GM18517 (cell line): Measurements from ENCODE around the gene CLDND1.

Experiments used
- ATAC-seq: cut with Tn5 transposase; IDR thresholded peaks from one replicate; pipeline ENCODE4 v1.9.1; 2021; ENCODE audit warnings: mild to moderate bottlenecking, moderate library complexity; ENCODE audit not compliant: unreplicated experiment

Gene CLDND1

GRCh38 chr3:98552232-98553020 is 29.7 kb upstream of the CLDND1 start:
- no peak for ATAC-seq

- ATAC-seq, result no peak
Measured at GRCh38 chr3:98551754-98552153, 29.1 kb upstream of the CLDND1 start.

GRCh38 chr3:98551236-98551635 is 28.5 kb upstream of the CLDND1 start:
- no peak for ATAC-seq

GRCh38 chr3:98550833-98551232 is 28.1 kb upstream of the CLDND1 start:
- ATAC-seq, result no peak

- ATAC-seq, result no peak
Measured at GRCh38 chr3:98548544-98548943, 25.8 kb upstream of the CLDND1 start.

GRCh38 chr3:98545940-98546339 is 23.2 kb upstream of the CLDND1 start:
- ATAC-seq, result peak; percentile 59

GRCh38 chr3:98542623-98543022 is 19.9 kb upstream of the CLDND1 start:
- no peak for ATAC-seq

GRCh38 chr3:98541695-98542094 is 19.0 kb upstream of the CLDND1 start:
- ATAC-seq, result no peak

GRCh38 chr3:98540346-98540745 is 17.6 kb upstream of the CLDND1 start:
- peak; percentile 47 for ATAC-seq

GRCh38 chr3:98536456-98537017 is 13.8 kb upstream of the CLDND1 start:
- peak; percentile 80 for ATAC-seq

GRCh38 chr3:98534734-98535133 is 12.0 kb upstream of the CLDND1 start:
- ATAC-seq, result no peak

GRCh38 chr3:98534168-98534567 is 11.5 kb upstream of the CLDND1 start:
- ATAC-seq, result no peak

GRCh38 chr3:98532709-98533571 is 10.2 kb upstream of the CLDND1 start:
- ATAC-seq, result no peak

GRCh38 chr3:98532275-98532637 is 9.6 kb upstream of the CLDND1 start:
- no peak for ATAC-seq

GRCh38 chr3:98531622-98532274 is 9.0 kb upstream of the CLDND1 start, which contains the start of gene GPR15:
Gene GPR15 (plus strand): TSS chr3:98531978. CDS start chr3:98532034, 56 bp downstream.
- ATAC-seq, result peak; percentile 34

- ATAC-seq, result no peak
Measured at GRCh38 chr3:98530676-98531075, 8.0 kb upstream of the CLDND1 start.

- ATAC-seq, result no peak
Measured at GRCh38 chr3:98529856-98530459, 7.3 kb upstream of the CLDND1 start.

- no peak for ATAC-seq
Measured at GRCh38 chr3:98528474-98529346, 6.0 kb upstream of the CLDND1 start.

GRCh38 chr3:98525494-98525893 is 2.8 kb upstream of the CLDND1 start:
- ATAC-seq, result no peak
